ENCODE results near the gene PRR18.

PRR18 gene

DNA sequence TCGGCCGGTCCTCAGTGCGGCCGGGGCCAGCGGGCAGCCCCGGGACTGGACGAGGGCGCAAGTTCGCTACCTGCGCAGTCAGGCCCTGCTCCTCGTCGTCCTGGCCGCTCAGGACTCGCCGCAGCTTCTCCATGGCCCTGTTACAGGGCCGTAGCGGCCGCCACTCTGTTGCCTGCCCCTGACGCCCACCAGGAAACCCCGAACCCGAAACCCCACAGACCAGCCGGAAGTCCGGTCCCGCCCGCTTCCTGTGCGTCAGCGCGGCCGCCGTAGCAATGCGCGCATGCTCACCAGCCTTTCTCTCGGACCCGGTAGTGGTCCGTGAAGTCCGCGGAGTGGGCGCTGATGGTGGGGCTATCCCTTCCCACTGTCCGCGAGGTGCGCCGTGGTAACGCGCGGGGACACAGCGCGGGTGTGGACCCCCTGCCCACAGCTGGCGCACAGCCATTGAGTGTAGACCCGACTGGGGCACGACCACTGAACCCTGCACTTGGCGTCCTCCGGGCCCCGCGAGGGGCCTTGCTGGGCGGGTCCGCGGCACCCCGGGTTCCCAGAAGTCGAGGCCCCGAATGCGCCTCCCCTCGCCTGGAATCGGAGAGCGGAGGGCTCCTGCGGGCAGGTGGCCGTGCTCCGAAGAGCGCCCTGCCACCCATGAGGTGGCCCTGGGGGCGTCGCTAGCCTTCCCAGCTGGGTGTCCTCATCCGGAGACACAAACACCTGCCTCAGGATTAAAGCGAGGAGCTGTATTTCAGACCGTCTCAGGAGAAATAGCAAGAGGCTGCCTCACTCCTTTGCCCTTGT is 34.4 kb upstream of the PRR18 start, which contains the start of gene SFT2D1:
Gene SFT2D1 (minus strand): TSS at position 197 of the 801 bp plus-strand sequence. CDS start 64 bp downstream, at position 133.
- peak within 1 kb of the TSS; percentile 99 for H3K4me3 ChIP-seq (ENCODE audit: low read depth, low read length)
- TF ChIP-seq, protein P1, sequence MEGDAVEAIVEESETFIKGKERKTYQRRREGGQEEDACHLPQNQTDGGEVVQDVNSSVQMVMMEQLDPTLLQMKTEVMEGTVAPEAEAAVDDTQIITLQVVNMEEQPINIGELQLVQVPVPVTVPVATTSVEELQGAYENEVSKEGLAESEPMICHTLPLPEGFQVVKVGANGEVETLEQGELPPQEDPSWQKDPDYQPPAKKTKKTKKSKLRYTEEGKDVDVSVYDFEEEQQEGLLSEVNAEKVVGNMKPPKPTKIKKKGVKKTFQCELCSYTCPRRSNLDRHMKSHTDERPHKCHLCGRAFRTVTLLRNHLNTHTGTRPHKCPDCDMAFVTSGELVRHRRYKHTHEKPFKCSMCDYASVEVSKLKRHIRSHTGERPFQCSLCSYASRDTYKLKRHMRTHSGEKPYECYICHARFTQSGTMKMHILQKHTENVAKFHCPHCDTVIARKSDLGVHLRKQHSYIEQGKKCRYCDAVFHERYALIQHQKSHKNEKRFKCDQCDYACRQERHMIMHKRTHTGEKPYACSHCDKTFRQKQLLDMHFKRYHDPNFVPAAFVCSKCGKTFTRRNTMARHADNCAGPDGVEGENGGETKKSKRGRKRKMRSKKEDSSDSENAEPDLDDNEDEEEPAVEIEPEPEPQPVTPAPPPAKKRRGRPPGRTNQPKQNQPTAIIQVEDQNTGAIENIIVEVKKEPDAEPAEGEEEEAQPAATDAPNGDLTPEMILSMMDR (IDR thresholded peaks at IDR 0.05; ENCODE audit: low read depth, low read length, missing control alignments) = no peak
- DNase-seq (ENCODE audit: low read depth) = peak; percentile 70

DNA sequence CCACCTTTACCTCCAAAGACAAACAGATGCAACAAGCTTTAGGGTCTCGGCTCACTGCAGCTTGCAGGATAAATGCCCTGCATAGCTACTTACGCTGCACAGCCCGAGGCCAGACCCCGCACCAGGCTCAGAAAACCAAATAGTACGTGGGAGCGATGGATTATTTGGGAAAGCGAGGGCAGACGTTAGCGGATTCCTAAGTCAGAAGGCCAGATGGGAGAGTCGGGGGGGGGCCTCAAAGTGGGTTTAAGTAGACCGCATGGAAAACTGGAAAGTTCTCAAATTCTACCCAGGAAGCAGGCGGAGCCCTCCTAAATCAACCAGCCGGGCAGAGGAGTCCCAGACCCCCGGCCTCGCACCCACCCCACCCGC is 33.8 kb upstream of the PRR18 start:
- TF ChIP-seq, protein P1 (IDR thresholded peaks at IDR 0.05; ENCODE audit: low read depth, low read length, missing control alignments) = no peak
- no peak for DNase-seq (ENCODE audit: low read depth)
- peak overlapping the region; percentile 99 for H3K4me3 ChIP-seq (ENCODE audit: low read depth, low read length)

DNA sequence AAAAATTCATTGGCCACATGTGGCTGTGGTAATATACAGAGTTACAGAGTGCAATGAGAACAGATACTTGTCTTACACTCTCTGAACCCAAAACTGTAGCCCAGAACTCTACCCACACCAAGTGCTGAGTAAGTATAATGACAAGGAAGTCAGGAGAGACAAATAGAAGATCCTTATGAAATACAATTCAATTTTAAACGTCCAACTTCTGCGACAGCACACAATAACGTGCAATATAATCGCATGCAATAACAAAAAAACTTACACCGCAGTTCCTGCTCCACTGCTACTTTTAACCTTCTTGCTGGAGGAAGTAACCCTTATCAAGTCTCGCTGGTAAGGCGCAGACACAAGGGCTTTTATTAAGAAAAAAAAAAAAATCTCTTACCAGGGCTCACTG is 33.3 kb upstream of the PRR18 start:
- TF ChIP-seq, protein P1 (IDR thresholded peaks at IDR 0.05; ENCODE audit: low read depth, low read length, missing control alignments) = no peak
- no peak for DNase-seq (ENCODE audit: low read depth)
- H3K4me3 ChIP-seq (ENCODE audit: low read depth, low read length) = peak overlapping the region; percentile 99

DNA sequence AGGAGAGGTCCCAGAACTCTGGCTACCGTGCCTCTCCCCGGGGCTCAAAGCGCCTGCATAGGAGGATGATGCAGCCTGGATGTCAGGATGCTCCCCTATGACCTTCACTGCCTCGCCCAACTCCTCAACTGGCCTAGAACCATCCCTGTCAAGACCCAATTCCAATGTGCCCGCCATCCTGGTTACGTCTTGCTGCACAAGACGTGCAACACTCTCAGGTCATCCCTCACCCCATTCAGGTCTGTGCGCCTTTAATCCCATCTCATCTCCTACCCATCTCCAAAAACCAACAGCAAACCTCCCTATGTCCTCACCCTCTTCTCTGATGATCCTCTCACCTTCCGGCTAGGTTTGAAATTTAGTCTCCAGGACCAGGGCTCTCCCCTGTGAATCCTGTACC is 30.7 kb upstream of the PRR18 start:
- no peak for DNase-seq (ENCODE audit: low read depth)
- TF ChIP-seq, protein P1 (IDR thresholded peaks at IDR 0.05; ENCODE audit: low read depth, low read length, missing control alignments) = no peak
- H3K4me3 ChIP-seq (ENCODE audit: low read depth, low read length) = no peak overlapping the region; the same call in 1 of the 2 replicates

DNA sequence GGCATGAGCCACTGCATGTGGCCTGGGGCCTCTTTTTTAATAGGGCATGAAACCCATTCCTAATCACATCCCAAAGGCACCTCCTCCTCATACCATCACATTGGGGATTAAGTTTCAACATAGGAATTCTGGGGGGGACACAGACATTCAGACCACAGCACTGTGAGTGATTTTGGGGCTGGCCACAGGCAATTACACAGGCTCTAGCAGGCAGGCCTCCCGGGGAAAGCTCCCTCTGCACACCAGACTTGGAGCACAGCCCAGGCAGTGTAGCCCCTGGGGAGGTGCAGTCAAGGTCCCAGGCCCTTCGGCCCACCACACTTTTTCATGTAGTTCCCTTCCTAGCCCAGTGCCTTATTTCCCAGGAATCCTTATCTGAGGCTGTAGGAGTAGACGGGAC is 28.7 kb upstream of the PRR18 start:
- H3K4me3 ChIP-seq (ENCODE audit: low read depth, low read length) = no peak overlapping the region
- TF ChIP-seq, protein P1 (IDR thresholded peaks at IDR 0.05; ENCODE audit: low read depth, low read length, missing control alignments) = no peak
- no peak for DNase-seq (ENCODE audit: low read depth)

DNA sequence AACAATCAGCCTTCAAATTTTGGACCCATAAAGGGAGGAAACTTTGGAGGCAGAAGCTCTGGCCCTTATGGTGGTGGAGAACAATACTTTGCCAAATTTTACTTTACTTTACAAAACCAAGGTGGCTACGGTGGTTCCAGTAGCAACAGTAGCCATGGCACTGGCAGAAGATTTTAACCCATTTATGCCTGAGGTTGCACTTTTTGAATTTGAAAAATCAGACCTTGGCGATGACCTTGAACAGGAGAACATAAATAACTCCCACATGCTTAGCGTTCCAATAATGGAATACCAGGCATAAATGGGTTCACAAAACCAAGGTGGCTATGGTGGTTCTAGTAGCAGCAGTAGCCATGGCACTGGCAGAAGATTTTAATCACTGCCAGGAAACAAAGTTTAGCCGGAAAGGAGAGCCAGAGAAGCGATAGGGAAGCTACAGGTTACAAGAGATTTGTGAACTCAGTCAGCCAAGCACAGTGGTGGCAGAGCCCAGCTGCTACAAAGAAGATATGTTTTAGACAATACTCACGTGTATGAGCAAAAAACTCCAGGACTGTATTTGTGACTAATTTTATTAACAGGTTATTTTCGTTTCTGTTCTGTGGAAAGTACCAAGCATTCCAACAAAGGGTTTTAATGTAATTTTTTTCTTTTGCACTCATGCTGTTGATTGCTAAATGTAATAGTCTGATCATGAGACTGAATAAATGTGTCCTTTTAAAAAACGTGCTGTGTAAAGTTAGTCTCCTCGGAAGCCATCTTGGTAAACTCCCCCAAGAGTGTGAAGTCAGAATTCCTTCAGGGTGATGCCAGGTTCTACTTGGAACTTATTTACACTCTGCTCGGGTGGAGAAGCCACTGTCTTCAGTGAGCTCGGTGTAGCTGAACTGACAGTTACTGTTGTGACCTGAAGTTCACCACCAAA is 27.4 kb upstream of the PRR18 start:
- TF ChIP-seq, protein P1 (IDR thresholded peaks at IDR 0.05; ENCODE audit: low read depth, low read length, missing control alignments) = no peak
- DNase-seq (ENCODE audit: low read depth) = no peak
- no peak overlapping the region for H3K4me3 ChIP-seq (ENCODE audit: low read depth, low read length)
